HG03135 (cell line): Measurements from ENCODE around the gene NPR3.
"Not testable (repeated sequence)": the region's sequence is repeated elsewhere in the genome, so short reads cannot be mapped to it uniquely, and the experiment has no call there.

Experiments
- ATAC-seq: cut with Tn5 transposase; IDR thresholded peaks from one replicate; pipeline ENCODE4 v1.9.1; 2021; ENCODE audit warnings: mild to moderate bottlenecking, moderate library complexity; ENCODE audit not compliant: unreplicated experiment

NPR3 gene

GRCh38 chr5:32760091-32760509, 49.0 kb downstream of the NPR3 start:
- ATAC-seq: no peak

GRCh38 chr5:32765266-32765665, 54.1 kb downstream of the NPR3 start:
- no peak for ATAC-seq

- ATAC-seq: no peak
Measured at GRCh38 chr5:32767948-32768467, 56.9 kb downstream of the NPR3 start.

- no peak for ATAC-seq
Measured at GRCh38 chr5:32769711-32770110, 58.6 kb downstream of the NPR3 start.

- ATAC-seq: no peak
Measured at GRCh38 chr5:32770444-32770843, 59.3 kb downstream of the NPR3 start.

GRCh38 chr5:32771037-32771436, 59.9 kb downstream of the NPR3 start:
- ATAC-seq: no peak

- ATAC-seq: no peak
Measured at GRCh38 chr5:32773944-32774343, 62.8 kb downstream of the NPR3 start.

- ATAC-seq: no peak
Measured at GRCh38 chr5:32776200-32776599, 65.1 kb downstream of the NPR3 start.

GRCh38 chr5:32777222-32777621, 66.1 kb downstream of the NPR3 start:
- ATAC-seq: peak; percentile 57

GRCh38 chr5:32777733-32778132, 66.6 kb downstream of the NPR3 start:
- no peak for ATAC-seq

GRCh38 chr5:32778403-32778802, 67.3 kb downstream of the NPR3 start:
- no peak for ATAC-seq

- no peak for ATAC-seq
Measured at GRCh38 chr5:32779754-32780415, 68.8 kb downstream of the NPR3 start.

GRCh38 chr5:32780508-32780919, 69.4 kb downstream of the NPR3 start:
- no peak for ATAC-seq

- no peak for ATAC-seq
Measured at GRCh38 chr5:32783661-32784060, 72.5 kb downstream of the NPR3 start.

- no peak for ATAC-seq
Measured at GRCh38 chr5:32785611-32786254, 74.6 kb downstream of the NPR3 start.

- ATAC-seq: no peak
Measured at GRCh38 chr5:32786311-32786710, 75.2 kb downstream of the NPR3 start.

- ATAC-seq: no peak
Measured at GRCh38 chr5:32790411-32790951, 79.4 kb downstream of the NPR3 start.

- ATAC-seq: no peak
Measured at GRCh38 chr5:32791536-32792243, 80.6 kb downstream of the NPR3 start.

GRCh38 chr5:32794086-32794485, 83.0 kb downstream of the NPR3 start:
- no peak for ATAC-seq

- no peak for ATAC-seq
Measured at GRCh38 chr5:32802764-32803163, 91.6 kb downstream of the NPR3 start.

- no peak for ATAC-seq
Measured at GRCh38 chr5:32803656-32804055, 92.5 kb downstream of the NPR3 start.

- ATAC-seq: not testable (repeated sequence)
Measured at GRCh38 chr5:32805462-32805861, 94.3 kb downstream of the NPR3 start.
